Coronary artery (tissue), 2 donors: ENCODE measurements around the gene TNFRSF6B.

Source experiments
- DNase-seq: peaks from one replicate; pipeline ENCODE4 v3.0.0-alpha.2; 2017; ENCODE audit warnings: low spot score
- H3K27ac ChIP-seq, 2 donors: fragments of 200-600 bp; sonication (generic); one replicate each; pipeline ENCODE4 v1.5.1; 2016 to 2019
- H3K4me3 ChIP-seq: fragments of 200-600 bp; sonication (generic); 2 replicates; pipeline ENCODE4 v1.5.1; 2016; ENCODE audit warnings: mild to moderate bottlenecking, moderate library complexity
- TF ChIP-seq, protein P1 (sequence below): fragments of 200-600 bp; sonication (generic); IDR thresholded peaks from one replicate; pipeline ENCODE4 v1.5.1; 2019; ENCODE audit warnings: antibody characterized with exemption

TNFRSF6B gene

DNA sequence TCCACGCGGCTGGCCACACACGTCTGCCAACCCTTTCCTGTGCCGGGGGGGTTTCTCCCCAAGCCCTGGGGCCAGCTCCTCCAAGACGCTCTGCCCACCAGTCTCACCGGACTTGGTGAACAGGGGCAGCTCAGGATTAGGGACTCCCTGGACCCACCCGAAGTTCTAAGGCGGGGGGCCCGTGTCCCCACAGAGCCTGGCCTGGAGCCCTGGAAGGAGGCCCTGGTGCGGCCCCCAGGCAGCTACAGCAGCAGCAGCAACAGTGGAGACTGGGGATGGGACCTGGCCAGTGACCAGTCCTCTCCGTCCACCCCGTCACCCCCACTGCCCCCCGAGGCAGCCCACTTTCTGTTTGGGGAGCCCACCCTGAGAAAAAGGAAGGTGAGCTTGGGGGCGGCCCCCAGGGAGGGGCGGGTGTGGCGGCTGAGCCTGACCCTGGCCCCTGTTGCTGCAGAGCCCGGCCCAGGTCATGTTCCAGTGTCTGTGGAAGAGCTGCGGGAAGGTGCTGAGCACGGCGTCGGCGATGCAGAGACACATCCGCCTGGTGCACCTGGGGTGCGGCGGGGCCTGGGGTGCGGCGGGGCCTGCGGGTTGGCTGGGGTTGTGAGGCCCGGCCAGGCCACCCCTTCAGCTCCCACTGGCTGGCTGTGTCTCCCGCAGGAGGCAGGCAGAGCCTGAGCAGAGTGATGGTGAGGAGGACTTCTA is 45.4 kb downstream of the TNFRSF6B start:
- peak; percentile 72 for DNase-seq
- Histone ChIP-seq H3K27ac (peak overlapping the region; percentile 82 to 93), H3K4me3 (peak overlapping the region; percentile 78)
- TF ChIP-seq, protein P1, sequence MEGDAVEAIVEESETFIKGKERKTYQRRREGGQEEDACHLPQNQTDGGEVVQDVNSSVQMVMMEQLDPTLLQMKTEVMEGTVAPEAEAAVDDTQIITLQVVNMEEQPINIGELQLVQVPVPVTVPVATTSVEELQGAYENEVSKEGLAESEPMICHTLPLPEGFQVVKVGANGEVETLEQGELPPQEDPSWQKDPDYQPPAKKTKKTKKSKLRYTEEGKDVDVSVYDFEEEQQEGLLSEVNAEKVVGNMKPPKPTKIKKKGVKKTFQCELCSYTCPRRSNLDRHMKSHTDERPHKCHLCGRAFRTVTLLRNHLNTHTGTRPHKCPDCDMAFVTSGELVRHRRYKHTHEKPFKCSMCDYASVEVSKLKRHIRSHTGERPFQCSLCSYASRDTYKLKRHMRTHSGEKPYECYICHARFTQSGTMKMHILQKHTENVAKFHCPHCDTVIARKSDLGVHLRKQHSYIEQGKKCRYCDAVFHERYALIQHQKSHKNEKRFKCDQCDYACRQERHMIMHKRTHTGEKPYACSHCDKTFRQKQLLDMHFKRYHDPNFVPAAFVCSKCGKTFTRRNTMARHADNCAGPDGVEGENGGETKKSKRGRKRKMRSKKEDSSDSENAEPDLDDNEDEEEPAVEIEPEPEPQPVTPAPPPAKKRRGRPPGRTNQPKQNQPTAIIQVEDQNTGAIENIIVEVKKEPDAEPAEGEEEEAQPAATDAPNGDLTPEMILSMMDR = no peak

DNA sequence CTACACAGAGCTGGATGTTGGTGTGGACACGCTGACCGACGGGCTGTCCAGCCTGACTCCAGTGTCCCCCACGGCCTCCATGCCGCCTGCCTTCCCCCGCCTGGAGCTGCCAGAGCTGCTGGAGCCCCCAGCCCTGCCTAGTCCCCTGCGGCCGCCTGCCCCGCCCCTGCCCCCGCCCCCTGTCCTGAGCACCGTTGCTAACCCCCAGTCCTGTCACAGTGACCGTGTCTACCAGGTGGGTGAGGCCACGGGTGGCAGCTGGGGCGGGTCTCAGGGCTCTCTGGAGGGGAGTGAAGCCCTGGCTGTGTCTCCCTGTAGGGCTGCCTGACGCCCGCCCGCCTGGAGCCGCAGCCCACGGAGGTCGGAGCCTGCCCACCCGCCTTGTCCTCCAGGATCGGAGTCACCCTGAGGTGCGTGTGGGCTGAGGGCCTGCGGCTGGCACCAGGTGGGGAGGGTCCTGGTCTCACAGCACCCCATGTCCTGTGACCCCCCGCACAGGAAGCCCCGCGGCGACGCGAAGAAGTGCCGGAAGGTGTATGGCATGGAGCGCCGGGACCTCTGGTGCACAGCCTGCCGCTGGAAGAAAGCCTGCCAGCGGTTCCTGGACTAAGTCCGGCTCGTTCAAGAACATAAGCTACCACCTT is 46.1 kb downstream of the TNFRSF6B start:
- Histone ChIP-seq H3K27ac (peak overlapping the region in 1 of 2 donors; percentile 93), H3K4me3 (no peak overlapping the region)
- TF ChIP-seq, protein P1 = no peak
- DNase-seq = no peak

DNA sequence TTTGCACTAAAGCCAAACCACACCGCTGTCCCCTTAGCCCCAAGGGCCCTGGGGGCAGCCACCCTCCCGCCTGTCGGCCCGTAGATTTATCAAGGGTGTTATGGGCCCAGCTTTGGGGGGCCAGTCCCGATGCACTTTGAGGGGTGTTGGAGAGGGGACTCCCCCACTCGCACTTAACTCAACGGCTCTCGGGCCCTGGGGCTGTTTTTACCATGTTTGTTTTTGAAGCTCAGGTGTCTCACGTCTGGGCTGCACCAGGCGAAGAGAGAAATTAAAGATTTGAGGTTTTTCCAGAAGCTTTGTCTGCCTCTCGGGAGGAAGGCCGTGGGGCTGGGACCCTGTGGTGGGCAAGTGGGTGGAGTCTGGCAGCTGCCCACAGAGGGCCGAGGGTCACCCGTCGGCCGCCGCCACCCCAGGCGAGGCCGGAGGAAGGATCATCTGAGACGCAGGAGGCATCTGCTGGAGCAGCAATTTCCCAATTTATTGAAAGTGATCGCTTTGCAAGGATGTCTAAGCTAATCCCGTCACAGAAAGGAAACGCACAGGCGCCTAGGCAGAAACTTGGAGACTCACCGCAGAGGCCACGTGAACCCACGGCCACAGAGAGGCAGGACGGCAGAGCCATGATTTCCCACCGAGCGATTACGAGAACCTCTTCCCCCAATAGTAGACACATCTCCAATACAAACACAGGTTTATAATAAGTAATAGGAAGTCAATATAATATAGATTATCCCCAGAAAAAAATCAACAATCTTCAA is 46.9 kb downstream of the TNFRSF6B start:
- Histone ChIP-seq H3K4me3 (no peak overlapping the region), H3K27ac (no peak overlapping the region)
- TF ChIP-seq, protein P1 = no peak
- no peak for DNase-seq

DNA sequence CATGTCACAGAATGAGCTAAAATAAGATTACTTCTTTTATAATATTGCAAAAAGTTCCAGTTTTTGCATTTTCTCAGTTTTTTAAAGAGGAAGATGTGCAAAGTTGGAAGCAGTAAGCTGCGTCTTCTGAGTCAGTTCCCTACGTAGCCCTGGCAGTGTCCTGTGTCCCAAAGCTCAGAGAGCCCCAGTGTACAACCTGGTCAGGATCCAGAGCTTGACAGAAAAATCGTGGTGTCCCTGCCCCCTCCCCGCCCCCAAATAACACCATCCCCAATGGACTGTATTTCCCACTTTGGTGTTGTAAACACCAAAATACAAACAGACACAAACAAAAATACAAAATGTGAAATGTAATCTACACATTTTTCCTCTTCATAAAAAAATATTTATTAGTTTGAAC is 47.7 kb downstream of the TNFRSF6B start:
- no peak overlapping the region for H3K27ac ChIP-seq
- TF ChIP-seq, protein P1 = no peak
- DNase-seq = no peak
- H3K4me3 ChIP-seq = no peak overlapping the region

DNA sequence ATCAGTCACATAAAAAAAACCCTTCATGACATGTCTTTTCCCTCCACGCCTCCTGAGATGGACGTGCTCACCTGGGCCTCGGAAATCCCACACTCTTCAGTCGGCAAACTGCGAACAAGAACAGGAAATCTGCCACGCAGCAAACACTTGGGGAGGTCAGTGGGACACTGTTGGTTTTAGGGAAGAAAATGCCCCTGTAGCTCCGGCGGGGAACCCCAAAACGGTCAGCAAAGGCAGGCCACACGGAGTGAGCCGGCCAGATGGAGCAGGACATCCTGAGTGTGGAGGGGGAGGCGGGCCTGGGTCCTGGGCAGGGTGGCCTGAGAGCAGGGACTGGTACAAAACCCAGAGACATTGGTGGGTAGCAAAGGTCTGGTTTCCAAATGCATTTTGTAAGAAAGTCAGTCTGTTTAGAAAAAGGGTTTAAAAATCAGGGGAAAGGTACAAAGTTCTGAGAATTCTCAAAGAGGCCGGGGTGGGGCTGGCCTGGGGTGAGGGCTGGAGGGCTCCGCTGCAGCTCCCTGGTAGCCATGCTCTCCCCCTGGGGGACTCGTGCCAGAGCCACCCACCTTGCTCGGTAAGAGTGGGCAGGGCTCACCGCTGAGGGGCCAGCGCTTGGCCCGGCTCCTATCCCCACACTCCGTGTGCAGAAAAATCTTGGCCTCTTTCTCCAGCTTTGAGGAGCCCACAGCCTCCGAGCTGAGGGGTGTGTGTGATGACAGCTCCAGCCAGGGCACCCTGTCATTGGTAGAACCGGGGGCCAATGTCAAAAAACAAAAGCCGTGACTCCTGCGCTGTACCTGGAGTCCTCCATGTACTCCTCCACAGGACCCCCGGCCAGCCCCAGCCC is 48.3 kb downstream of the TNFRSF6B start:
- no peak for DNase-seq
- no peak overlapping the region for H3K27ac ChIP-seq
- TF ChIP-seq, protein P1 = no peak
- H3K4me3 ChIP-seq = no peak overlapping the region

DNA sequence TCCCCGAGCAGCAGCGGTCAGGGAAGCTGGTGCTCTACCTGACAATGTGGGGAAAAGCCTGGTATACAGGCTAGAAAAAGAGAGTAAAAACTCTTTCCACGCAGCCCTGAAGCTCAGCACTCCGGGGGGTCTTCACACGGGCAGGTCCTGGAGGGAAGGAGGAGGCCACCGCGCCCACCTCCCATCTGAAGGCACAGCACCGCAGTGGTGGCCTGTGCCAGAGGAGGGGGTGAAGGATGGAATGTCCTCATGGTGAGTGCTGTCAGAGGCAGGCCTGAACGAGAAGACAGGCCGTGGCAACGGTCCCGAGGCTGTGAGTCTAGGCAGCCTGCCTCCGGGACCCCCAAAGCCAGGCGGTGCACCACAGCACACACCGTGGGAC is 49.0 kb downstream of the TNFRSF6B start:
- Histone ChIP-seq H3K4me3 (no peak overlapping the region), H3K27ac (no peak overlapping the region)
- DNase-seq = no peak
- TF ChIP-seq, protein P1 = no peak
